Measurements from ENCODE around the gene SYNE1. TPM values are rescaled to one million over a fixed set of nuclear protein-coding genes. Genes with fewer than 3 reads are reported as not detected.

Gene SYNE1
- total and polyA plus RNA-seq, 10 of the 15 experiments (the other 5 are each of a cell fraction or from before 2014, with no cell fraction given) = 2.3 to 28.7 (median 14.1) TPM

DNA sequence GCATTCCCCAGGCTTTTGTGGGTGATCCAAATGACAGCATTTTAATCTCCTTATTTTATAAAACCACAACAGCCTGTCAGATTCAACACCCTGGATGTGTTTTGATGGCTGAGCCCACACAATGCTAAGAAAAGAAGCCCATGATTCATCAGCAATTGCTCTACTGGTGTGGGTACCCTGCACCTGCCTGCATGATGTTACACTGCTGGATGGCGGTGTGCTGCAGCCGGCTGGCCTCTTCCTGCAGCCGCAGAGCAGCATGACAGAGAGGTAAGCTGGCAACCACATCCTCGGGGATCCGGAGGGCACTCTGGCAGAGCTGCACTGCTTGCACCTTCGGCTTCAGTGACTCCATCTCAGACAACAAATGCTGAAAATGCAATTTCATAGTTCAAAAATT lies 327.5 kb downstream of the SYNE1 start (continued):
- TF ChIP-seq POLR2AphosphoS2 (IDR thresholded peaks at IDR 0.05; ENCODE audit: low read depth, low read length) (no peak), SMAD1 (IDR thresholded peaks at IDR 0.05; ENCODE audit: low read depth, partially characterized antibody) (no peak), ZNF384 (IDR thresholded peaks at IDR 0.05; ENCODE audit: borderline replicate concordance, low read depth, low read length) (no peak)

DNA sequence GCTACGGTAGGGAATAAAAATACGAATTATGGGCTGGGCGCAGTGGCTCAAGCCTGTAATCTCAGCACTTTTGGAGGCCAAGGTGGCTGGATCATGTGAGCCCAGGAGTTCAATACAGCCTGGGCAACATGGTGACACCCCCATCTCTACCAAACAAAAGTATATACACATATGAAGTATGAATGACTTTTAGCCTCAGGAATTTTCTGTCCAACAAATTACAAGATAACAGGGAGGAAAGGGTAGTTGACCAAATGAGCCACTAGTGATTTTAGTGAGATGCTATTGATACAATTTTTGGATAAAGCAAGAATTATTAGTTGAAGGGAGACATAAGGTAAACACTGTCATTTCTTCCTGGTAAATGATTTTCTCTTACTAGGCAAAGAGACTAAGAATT lies 328.2 kb downstream of the SYNE1 start:
- in situ Hi-C loops (cut with MboI) = no loop called here
- Histone ChIP-seq H3K36me3 (ENCODE audit: control insufficient read depth in 2 of 2, insufficient read depth in 2 of 2, low read length in 1 of 2) (no peaks in the 10 kb centered on the region), H3K4me3 (no peak overlapping the region), H3K27ac (ENCODE audit: control insufficient read depth, insufficient read depth) (no peak overlapping the region), H3K27me3 (replicated peaks in 1 of 2; ENCODE audit: control insufficient read depth in 2 of 2, insufficient read depth in 2 of 2, low read length in 1 of 2) (no peaks in the 10 kb centered on the region), H3K4me2 (ENCODE audit: control insufficient read depth, insufficient read depth) (no peak overlapping the region), H3K79me2 (ENCODE audit: control insufficient read depth, insufficient read depth, low read length) (no peaks in the 10 kb centered on the region), H4K20me1 (ENCODE audit: control insufficient read depth, insufficient read depth) (no peaks in the 10 kb centered on the region), H3K9ac (ENCODE audit: control insufficient read depth, insufficient read depth, low read length) (no peak overlapping the region), H3K9me3 (replicated peaks; ENCODE audit: control insufficient read depth, insufficient read depth, low read length) (no peaks in the 10 kb centered on the region), H3K4me1 (ENCODE audit: control insufficient read depth, insufficient read depth, low read length) (no peaks in the 10 kb centered on the region), H2AFZ (ENCODE audit: control insufficient read depth, low read depth, low read length) (no peak overlapping the region)
- RAD21 ChIA-PET (ENCODE audit: unreplicated experiment) = interaction anchor here (1.2 kb wide), 1 partner anchor 11 kb away, joined by 4 read pairs; no protein-coding TSS in a partner anchor
- no peak for DNase-seq (ENCODE audit: low read depth, low spot score)
- SMC1A ChIA-PET (ENCODE audit: uncharacterized antibody, unreplicated experiment) = no interaction called here
- CTCF ChIA-PET = interaction anchor here (3.4 kb wide), 1 partner anchor 29 kb away, joined by 14 read pairs; no protein-coding TSS in a partner anchor
- intact Hi-C loops (cut with micrococcal nuclease; ENCODE audit: unreplicated experiment) = loop anchor here (10.0 kb wide), 1 partner anchor 666 kb away; no protein-coding TSS in a partner anchor
- ATAC-seq = no peak
- 37% methylated on average over 3 of the region's 3 CpGs for WGBS (ENCODE audit: insufficient coverage, insufficient replicate concordance, low lambda C conversion rate, missing lambda C conversion rate)
- BruUV-seq (replicated peaks) = no TSS peak
- POLR2A ChIA-PET = no interaction called here
- no peak for FAIRE-seq
- no peak for TF ChIP-seq JUND (IDR thresholded peaks at IDR 0.05; ENCODE audit: low read depth, low read length)
- TF ChIP-seq STAT3 (IDR thresholded peaks at IDR 0.05; ENCODE audit: low read depth, low read length) = no peak
- TF ChIP-seq RELA (IDR thresholded peaks at IDR 0.05; ENCODE audit: borderline replicate concordance, partially characterized antibody) = no peak
- no peak for TF ChIP-seq EGR1 (IDR thresholded peaks at IDR 0.05; ENCODE audit: borderline replicate concordance in 1 of 2, low read depth in 2 of 2, low read length in 2 of 2)
- TF ChIP-seq, protein P1, sequence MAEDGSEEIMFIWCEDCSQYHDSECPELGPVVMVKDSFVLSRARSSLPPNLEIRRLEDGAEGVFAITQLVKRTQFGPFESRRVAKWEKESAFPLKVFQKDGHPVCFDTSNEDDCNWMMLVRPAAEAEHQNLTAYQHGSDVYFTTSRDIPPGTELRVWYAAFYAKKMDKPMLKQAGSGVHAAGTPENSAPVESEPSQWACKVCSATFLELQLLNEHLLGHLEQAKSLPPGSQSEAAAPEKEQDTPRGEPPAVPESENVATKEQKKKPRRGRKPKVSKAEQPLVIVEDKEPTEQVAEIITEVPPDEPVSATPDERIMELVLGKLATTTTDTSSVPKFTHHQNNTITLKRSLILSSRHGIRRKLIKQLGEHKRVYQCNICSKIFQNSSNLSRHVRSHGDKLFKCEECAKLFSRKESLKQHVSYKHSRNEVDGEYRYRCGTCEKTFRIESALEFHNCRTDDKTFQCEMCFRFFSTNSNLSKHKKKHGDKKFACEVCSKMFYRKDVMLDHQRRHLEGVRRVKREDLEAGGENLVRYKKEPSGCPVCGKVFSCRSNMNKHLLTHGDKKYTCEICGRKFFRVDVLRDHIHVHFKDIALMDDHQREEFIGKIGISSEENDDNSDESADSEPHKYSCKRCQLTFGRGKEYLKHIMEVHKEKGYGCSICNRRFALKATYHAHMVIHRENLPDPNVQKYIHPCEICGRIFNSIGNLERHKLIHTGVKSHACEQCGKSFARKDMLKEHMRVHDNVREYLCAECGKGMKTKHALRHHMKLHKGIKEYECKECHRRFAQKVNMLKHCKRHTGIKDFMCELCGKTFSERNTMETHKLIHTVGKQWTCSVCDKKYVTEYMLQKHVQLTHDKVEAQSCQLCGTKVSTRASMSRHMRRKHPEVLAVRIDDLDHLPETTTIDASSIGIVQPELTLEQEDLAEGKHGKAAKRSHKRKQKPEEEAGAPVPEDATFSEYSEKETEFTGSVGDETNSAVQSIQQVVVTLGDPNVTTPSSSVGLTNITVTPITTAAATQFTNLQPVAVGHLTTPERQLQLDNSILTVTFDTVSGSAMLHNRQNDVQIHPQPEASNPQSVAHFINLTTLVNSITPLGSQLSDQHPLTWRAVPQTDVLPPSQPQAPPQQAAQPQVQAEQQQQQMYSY (CRISPR knock-in tag; IDR thresholded peaks at IDR 0.05) = no peak
